ENCODE results near the gene PTPRM.

The PTPRM gene

DNA sequence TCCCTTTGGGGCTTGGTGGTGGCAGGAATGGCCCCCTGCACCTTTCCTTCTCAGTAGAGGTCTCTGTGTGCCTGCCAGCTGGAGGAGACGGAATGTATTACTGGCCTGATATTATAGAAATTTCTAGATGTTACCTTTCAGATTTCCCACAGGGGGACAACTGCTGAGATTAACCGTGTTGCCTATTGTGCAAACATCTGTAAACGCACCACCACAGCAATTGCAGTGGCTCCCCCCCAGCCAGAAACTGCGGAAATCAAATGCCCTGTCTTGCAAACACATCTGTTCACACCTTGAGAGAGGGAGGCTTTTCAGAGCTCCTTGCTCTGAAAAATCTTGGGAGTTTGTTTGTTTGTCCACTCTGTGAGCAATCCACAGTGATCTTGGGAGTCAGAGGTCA is 772.1 kb downstream of the PTPRM start:
- Histone ChIP-seq H4K8ac (ENCODE audit: low read length) (no peak overlapping the region), H3K36me3 (ENCODE audit: control insufficient read depth in 1 of 2, insufficient read depth in 2 of 2, low read depth in 1 of 2, low read length in 2 of 2) (peaks cover 5 to 8% of the 10 kb centered on the region in 2 experiments), H3K79me1 (replicated peaks; ENCODE audit: low read length, poor library complexity, severe bottlenecking) (peaks cover 10% of the 10 kb centered on the region), H3K4ac (ENCODE audit: low read depth in 1 of 2, low read length in 2 of 2) (no peak overlapping the region), H3K9me3 (ENCODE audit: control insufficient read depth, low read length) (no peaks in the 10 kb centered on the region), H2BK120ac (ENCODE audit: low read depth, low read length) (no peak overlapping the region), H3K4me1 (ENCODE audit: control insufficient read depth, insufficient read depth, low read depth, low read length) (peaks cover 8% of the 10 kb centered on the region), H2BK12ac (ENCODE audit: low read length in 2 of 2) (no peak overlapping the region), H3K9ac (ENCODE audit: low read length) (no peak overlapping the region), H3K4me2 (ENCODE audit: low read length, poor library complexity, severe bottlenecking) (no peak overlapping the region), H2BK5ac (ENCODE audit: low read depth, low read length, poor library complexity, severe bottlenecking) (no peak overlapping the region), H3K27me3 (ENCODE audit: control insufficient read depth in 1 of 2, insufficient read depth in 1 of 2, low read length in 2 of 2) (no peaks in the 10 kb centered on the region), H3K27ac (ENCODE audit: low read length, poor library complexity, severe bottlenecking) (no peak overlapping the region), H2BK15ac (ENCODE audit: low read depth, poor library complexity, severe bottlenecking) (no peak overlapping the region), H3K23ac (ENCODE audit: low read length in 2 of 2) (no peak overlapping the region), H3K14ac (ENCODE audit: low read length in 2 of 2) (no peak overlapping the region), H3K18ac (ENCODE audit: low read depth in 1 of 2, low read length in 2 of 2) (no peak overlapping the region), H2AFZ (ENCODE audit: low read depth, low read length) (no peak overlapping the region), H4K91ac (ENCODE audit: low read length) (no peak overlapping the region), H2AK5ac (ENCODE audit: low read length, severe bottlenecking) (no peak overlapping the region), H3K4me3 (ENCODE audit: insufficient read depth in 1 of 2, low read depth in 1 of 2, low read length in 2 of 2) (no peak overlapping the region)
- 89% methylated on average over 4 of the region's 4 CpGs for WGBS
- no peak for DNase-seq

DNA sequence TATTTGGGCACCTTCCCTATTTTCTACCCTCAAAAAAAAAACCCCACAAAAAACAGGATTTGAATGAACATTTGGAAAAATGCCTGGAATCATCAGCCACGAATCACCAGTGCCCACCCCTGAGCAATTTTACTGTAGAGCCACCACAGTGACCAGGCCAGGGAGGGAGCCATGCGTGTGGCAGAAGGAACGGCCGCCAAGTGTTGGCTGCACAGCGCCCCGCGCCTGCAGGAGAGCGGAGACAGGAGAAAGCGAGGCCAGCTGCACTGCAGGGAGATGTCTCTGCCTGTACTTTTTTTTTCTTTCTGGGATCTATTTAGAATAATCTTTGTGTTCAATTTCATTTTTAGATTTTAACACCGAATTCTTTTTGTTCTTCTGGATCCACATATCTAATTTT is 772.8 kb downstream of the PTPRM start:
- Histone ChIP-seq H3K23ac (ENCODE audit: low read length in 2 of 2) (no peak overlapping the region), H3K27me3 (ENCODE audit: control insufficient read depth in 1 of 2, insufficient read depth in 1 of 2, low read length in 2 of 2) (no peaks in the 10 kb centered on the region), H3K14ac (ENCODE audit: low read length in 2 of 2) (no peak overlapping the region), H3K4me3 (ENCODE audit: insufficient read depth in 1 of 2, low read depth in 1 of 2, low read length in 2 of 2) (no peak overlapping the region), H4K91ac (ENCODE audit: low read length) (no peak overlapping the region), H3K18ac (ENCODE audit: low read depth in 1 of 2, low read length in 2 of 2) (no peak overlapping the region), H3K4me1 (ENCODE audit: control insufficient read depth, insufficient read depth, low read depth, low read length) (peaks cover 8% of the 10 kb centered on the region), H2AFZ (ENCODE audit: low read depth, low read length) (no peak overlapping the region), H2BK15ac (ENCODE audit: low read depth, poor library complexity, severe bottlenecking) (no peak overlapping the region), H2BK5ac (ENCODE audit: low read depth, low read length, poor library complexity, severe bottlenecking) (no peak overlapping the region), H3K4me2 (ENCODE audit: low read length, poor library complexity, severe bottlenecking) (no peak overlapping the region), H3K36me3 (ENCODE audit: control insufficient read depth in 1 of 2, insufficient read depth in 2 of 2, low read depth in 1 of 2, low read length in 2 of 2) (peaks cover 5 to 6% of the 10 kb centered on the region in 2 experiments), H3K9me3 (ENCODE audit: control insufficient read depth, low read length) (no peaks in the 10 kb centered on the region), H2BK120ac (ENCODE audit: low read depth, low read length) (no peak overlapping the region), H3K79me1 (replicated peaks; ENCODE audit: low read length, poor library complexity, severe bottlenecking) (peaks cover 10% of the 10 kb centered on the region), H2AK5ac (ENCODE audit: low read length, severe bottlenecking) (no peak overlapping the region), H3K9ac (ENCODE audit: low read length) (no peak overlapping the region), H4K8ac (ENCODE audit: low read length) (no peak overlapping the region), H3K27ac (ENCODE audit: low read length, poor library complexity, severe bottlenecking) (no peak overlapping the region), H3K4ac (ENCODE audit: low read depth in 1 of 2, low read length in 2 of 2) (no peak overlapping the region), H2BK12ac (ENCODE audit: low read length in 2 of 2) (no peak overlapping the region)
- WGBS = 91% methylated on average over 7 of the region's 10 CpGs
- no peak for DNase-seq

DNA sequence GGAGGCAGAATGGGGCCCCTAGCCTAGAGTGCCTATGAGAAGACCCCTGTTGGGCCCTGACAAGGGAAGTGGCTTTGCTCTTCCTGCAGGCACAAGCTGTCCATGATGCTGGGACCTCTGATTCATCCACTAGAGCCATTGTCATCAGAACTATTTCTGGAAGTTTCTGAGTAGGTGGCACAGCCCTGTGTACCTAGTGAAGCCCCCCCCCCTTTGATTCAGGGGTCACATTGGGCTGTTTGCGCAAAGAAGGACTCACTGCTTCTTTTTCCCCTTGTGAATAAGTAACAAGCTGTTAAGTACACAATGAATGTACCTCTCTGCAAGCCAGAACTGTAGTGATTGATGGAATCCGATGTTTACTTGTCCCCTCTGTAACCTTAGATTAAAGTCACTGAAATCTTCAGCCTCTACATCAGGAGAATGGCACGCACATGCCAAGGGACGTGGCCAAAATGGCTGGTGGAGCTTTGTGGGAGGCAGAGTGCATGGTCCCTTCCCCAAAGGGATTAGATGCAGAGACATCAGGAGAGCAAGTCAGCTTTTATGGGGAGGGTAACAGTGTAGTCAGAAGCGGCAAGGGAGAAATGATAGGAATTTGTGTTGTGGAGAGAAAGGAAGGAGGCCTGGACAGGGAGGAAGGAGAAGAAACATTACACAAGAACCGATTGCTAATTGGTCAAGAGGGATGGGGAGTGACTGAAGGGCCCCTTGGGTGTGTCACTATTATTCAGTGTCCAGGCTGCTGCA is 774.5 kb downstream of the PTPRM start:
- no peak overlapping the region for H4K91ac ChIP-seq (ENCODE audit: low read length)
- peak overlapping the region; percentile 71 for H3K27ac ChIP-seq (ENCODE audit: low read length, poor library complexity, severe bottlenecking)
- peaks cover 8% of the 10 kb centered on the region for H3K4me1 ChIP-seq (ENCODE audit: control insufficient read depth, insufficient read depth, low read depth, low read length)
- no peaks in the 10 kb centered on the region for H3K9me3 ChIP-seq (ENCODE audit: control insufficient read depth, low read length)
- H3K18ac ChIP-seq (ENCODE audit: low read depth in 1 of 2, low read length in 2 of 2) = no peak overlapping the region
- peaks cover 10% of the 10 kb centered on the region for H3K79me1 ChIP-seq (replicated peaks; ENCODE audit: low read length, poor library complexity, severe bottlenecking)
- no peak overlapping the region for H2BK12ac ChIP-seq (ENCODE audit: low read length in 2 of 2)
- WGBS = 64% methylated on average over 5 of the region's 6 CpGs
- no peak overlapping the region for H2BK120ac ChIP-seq (ENCODE audit: low read depth, low read length)
- H3K9ac ChIP-seq (ENCODE audit: low read length) = no peak overlapping the region
- H3K4me2 ChIP-seq (ENCODE audit: low read length, poor library complexity, severe bottlenecking) = no peak overlapping the region
- H3K14ac ChIP-seq (ENCODE audit: low read length in 2 of 2) = no peak overlapping the region
- H4K8ac ChIP-seq (ENCODE audit: low read length) = no peak overlapping the region
- H3K4me3 ChIP-seq (ENCODE audit: insufficient read depth in 1 of 2, low read depth in 1 of 2, low read length in 2 of 2) = no peak overlapping the region
- no peak overlapping the region for H3K4ac ChIP-seq (ENCODE audit: low read depth in 1 of 2, low read length in 2 of 2)
- H2BK5ac ChIP-seq (ENCODE audit: low read depth, low read length, poor library complexity, severe bottlenecking) = peak overlapping the region; percentile 8
- no peak overlapping the region for H2AFZ ChIP-seq (ENCODE audit: low read depth, low read length)
- H2BK15ac ChIP-seq (ENCODE audit: low read depth, poor library complexity, severe bottlenecking) = no peak overlapping the region
- H3K36me3 ChIP-seq (ENCODE audit: control insufficient read depth in 1 of 2, insufficient read depth in 2 of 2, low read depth in 1 of 2, low read length in 2 of 2) = peaks cover 10 to 11% of the 10 kb centered on the region in 2 experiments
- no peaks in the 10 kb centered on the region for H3K27me3 ChIP-seq (ENCODE audit: control insufficient read depth in 1 of 2, insufficient read depth in 1 of 2, low read length in 2 of 2)
- peak; percentile 48 for DNase-seq
- no peak overlapping the region for H3K23ac ChIP-seq (ENCODE audit: low read length in 2 of 2)
- peak overlapping the region; percentile 23 for H2AK5ac ChIP-seq (ENCODE audit: low read length, severe bottlenecking)

DNA sequence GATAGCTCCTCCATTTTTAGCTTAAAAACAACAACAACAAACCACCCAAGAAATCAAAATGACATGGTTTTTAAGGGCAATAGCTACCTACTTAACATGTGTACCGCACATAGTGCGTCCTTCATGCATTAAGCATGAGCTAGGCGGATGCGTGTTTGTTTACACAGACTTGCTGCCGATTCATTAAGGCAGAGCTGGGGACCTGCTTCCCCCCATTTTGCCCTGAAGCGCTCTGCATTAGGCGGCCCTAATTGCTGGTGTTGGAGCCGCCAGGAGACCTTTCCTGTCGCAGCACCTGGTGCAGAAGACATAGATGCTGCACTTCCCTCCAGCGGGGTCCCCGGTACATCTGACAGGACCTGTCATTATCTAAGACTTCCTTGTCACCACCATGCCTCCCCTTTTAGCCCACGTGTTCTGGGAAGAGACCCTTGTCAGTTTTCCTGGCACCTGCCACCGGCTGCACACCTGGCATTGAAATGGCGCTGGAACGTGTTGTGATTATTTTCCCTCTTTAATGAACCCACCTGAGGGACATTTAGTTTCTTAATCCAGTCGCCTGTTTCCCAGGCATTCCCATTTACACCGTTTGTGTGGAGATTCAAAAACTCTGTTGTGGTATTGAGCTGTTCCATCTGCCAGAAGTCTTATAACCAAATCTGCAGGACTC is 781.1 kb downstream of the PTPRM start:
- H2AK5ac ChIP-seq (ENCODE audit: low read length, severe bottlenecking) = no peak overlapping the region
- no peak overlapping the region for H4K8ac ChIP-seq (ENCODE audit: low read length)
- no peaks in the 10 kb centered on the region for H3K27me3 ChIP-seq (ENCODE audit: control insufficient read depth in 1 of 2, insufficient read depth in 1 of 2, low read length in 2 of 2)
- H3K4me3 ChIP-seq (ENCODE audit: insufficient read depth in 1 of 2, low read depth in 1 of 2, low read length in 2 of 2) = no peak overlapping the region
- no peak overlapping the region for H2AFZ ChIP-seq (ENCODE audit: low read depth, low read length)
- DNase-seq = no peak
- H3K27ac ChIP-seq (ENCODE audit: low read length, poor library complexity, severe bottlenecking) = no peak overlapping the region
- no peak overlapping the region for H3K14ac ChIP-seq (ENCODE audit: low read length in 2 of 2)
- no peak overlapping the region for H3K4me2 ChIP-seq (ENCODE audit: low read length, poor library complexity, severe bottlenecking)
- H2BK5ac ChIP-seq (ENCODE audit: low read depth, low read length, poor library complexity, severe bottlenecking) = no peak overlapping the region
- WGBS = 93% methylated on average over 17 of the region's 17 CpGs
- no peak overlapping the region for H3K18ac ChIP-seq (ENCODE audit: low read depth in 1 of 2, low read length in 2 of 2)
- H3K4me1 ChIP-seq (ENCODE audit: control insufficient read depth, insufficient read depth, low read depth, low read length) = no peaks in the 10 kb centered on the region
- H3K9ac ChIP-seq (ENCODE audit: low read length) = no peak overlapping the region
- no peak overlapping the region for H3K4ac ChIP-seq (ENCODE audit: low read depth in 1 of 2, low read length in 2 of 2)
- H2BK12ac ChIP-seq (ENCODE audit: low read length in 2 of 2) = no peak overlapping the region
- no peak overlapping the region for H2BK120ac ChIP-seq (ENCODE audit: low read depth, low read length)
- H3K23ac ChIP-seq (ENCODE audit: low read length in 2 of 2) = no peak overlapping the region
- H3K9me3 ChIP-seq (ENCODE audit: control insufficient read depth, low read length) = peaks cover 3% of the 10 kb centered on the region
- H3K36me3 ChIP-seq (ENCODE audit: control insufficient read depth in 1 of 2, insufficient read depth in 2 of 2, low read depth in 1 of 2, low read length in 2 of 2) = peaks cover 16 to 25% of the 10 kb centered on the region in 2 experiments
- H4K91ac ChIP-seq (ENCODE audit: low read length) = no peak overlapping the region
- H3K79me1 ChIP-seq (replicated peaks; ENCODE audit: low read length, poor library complexity, severe bottlenecking) = peaks cover 2% of the 10 kb centered on the region
- H2BK15ac ChIP-seq (ENCODE audit: low read depth, poor library complexity, severe bottlenecking) = no peak overlapping the region

All from mesenchymal stem cell (in vitro differentiated cells and primary cell).